GM21423 (cell line): ENCODE data around the gene DNAJC24.

Source experiments
- ATAC-seq: cut with Tn5 transposase; IDR thresholded peaks from one replicate; pipeline ENCODE4 v1.9.1; 2021; ENCODE audit warnings: mild to moderate bottlenecking, moderate library complexity; ENCODE audit not compliant: unreplicated experiment

The DNAJC24 gene

GRCh38 chr11:31480930-31481329 lies 111.3 kb downstream of the DNAJC24 start:
- no peak for ATAC-seq
